Fibroblast of villous mesenchyme (primary cell): ENCODE measurements around the gene ERGIC2. TPM values are rescaled to one million over a fixed set of nuclear protein-coding genes. Genes with fewer than 3 reads are reported as not detected.

ENCODE experiments used
- DNase-seq: peaks from one replicate; pipeline ENCODE4 v3.0.0-alpha.2; 2010; ENCODE audit warnings: low read depth
- H3K4me3 ChIP-seq: 2 replicates; pipeline ENCODE4 v1.5.1; 2011; ENCODE audit warnings: low read depth, mild to moderate bottlenecking, low read length
- CTCF ChIP-seq: IDR thresholded peaks from 2 replicates; pipeline ENCODE4 v1.5.1; 2012; ENCODE audit warnings: low read depth, mild to moderate bottlenecking, low read length; ENCODE audit not compliant: insufficient read depth
- total RNA-seq: library from RNA; depleted of rRNA; stranded (reverse); fragments of >200 nt; gene quantifications from 2 replicates; pipeline ENCODE4 v1.2.3, GENCODE V29; 2012

Gene ERGIC2
- total RNA-seq: 34.5 and 90.7 TPM in 2 replicates

- DNase-seq: peak; percentile 99
- no peak for TF ChIP-seq CTCF
- peak within 1 kb of the TSS; percentile 100 for H3K4me3 ChIP-seq
These were observed at the start of gene ERGIC2 for GRCh38 chr12:29380536-29381523. ERGIC2 (minus strand) TSS chr12:29381172; CDS start chr12:29371633, 9,539 bp downstream.

- TF ChIP-seq CTCF: no peak
- H3K4me3 ChIP-seq: no peak overlapping the region
- no peak for DNase-seq
These were observed 49.7 kb upstream of the ERGIC2 start for GRCh38 chr12:29430716-29431044.

GRCh38 chr12:29429999-29430715, 49.2 kb upstream of the ERGIC2 start:
- TF ChIP-seq CTCF: no peak
- DNase-seq: no peak
- H3K4me3 ChIP-seq: no peak overlapping the region

- H3K4me3 ChIP-seq: no peak overlapping the region
- peak; percentile 78 for DNase-seq
- TF ChIP-seq CTCF: no peak
These were observed 47.7 kb upstream of the ERGIC2 start for GRCh38 chr12:29428633-29429032.

- no peak overlapping the region for H3K4me3 ChIP-seq
- DNase-seq: peak; percentile 14
- TF ChIP-seq CTCF: peak; percentile 52
These were observed 47.0 kb upstream of the ERGIC2 start for GRCh38 chr12:29427964-29428363.

- no peak for TF ChIP-seq CTCF
- DNase-seq: no peak
- H3K4me3 ChIP-seq: no peak overlapping the region
These were observed 45.5 kb upstream of the ERGIC2 start for GRCh38 chr12:29426498-29426897.
